ENCODE data around the gene ANXA6.

ANXA6 gene

GRCh38 chr5:151186538-151186937 lies 29.0 kb upstream of the ANXA6 start:
- no peak for TF ChIP-seq CTCF (IDR thresholded peaks at IDR 0.05; ENCODE audit: insufficient read depth, low read depth, low read length, missing control alignments)

GRCh38 chr5:151186052-151186451 lies 28.5 kb upstream of the ANXA6 start:
- DNase-seq (ENCODE audit: low read depth): no peak
- TF ChIP-seq CTCF (IDR thresholded peaks at IDR 0.05; ENCODE audit: insufficient read depth, low read depth, low read length, missing control alignments): no peak
- no peak overlapping the region for H3K4me3 ChIP-seq (ENCODE audit: low read depth, low read length)

More at GRCh38 chr5:151186538-151186937, 29.0 kb upstream of the ANXA6 start:
- no peak for DNase-seq (ENCODE audit: low read depth)
- no peak overlapping the region for H3K4me3 ChIP-seq (ENCODE audit: low read depth, low read length)

- TF ChIP-seq CTCF (IDR thresholded peaks at IDR 0.05; ENCODE audit: insufficient read depth, low read depth, low read length, missing control alignments): no peak
- no peak overlapping the region for H3K4me3 ChIP-seq (ENCODE audit: low read depth, low read length)
- DNase-seq (ENCODE audit: low read depth): no peak
These were observed 26.9 kb upstream of the ANXA6 start for GRCh38 chr5:151184316-151185042.

DNA sequence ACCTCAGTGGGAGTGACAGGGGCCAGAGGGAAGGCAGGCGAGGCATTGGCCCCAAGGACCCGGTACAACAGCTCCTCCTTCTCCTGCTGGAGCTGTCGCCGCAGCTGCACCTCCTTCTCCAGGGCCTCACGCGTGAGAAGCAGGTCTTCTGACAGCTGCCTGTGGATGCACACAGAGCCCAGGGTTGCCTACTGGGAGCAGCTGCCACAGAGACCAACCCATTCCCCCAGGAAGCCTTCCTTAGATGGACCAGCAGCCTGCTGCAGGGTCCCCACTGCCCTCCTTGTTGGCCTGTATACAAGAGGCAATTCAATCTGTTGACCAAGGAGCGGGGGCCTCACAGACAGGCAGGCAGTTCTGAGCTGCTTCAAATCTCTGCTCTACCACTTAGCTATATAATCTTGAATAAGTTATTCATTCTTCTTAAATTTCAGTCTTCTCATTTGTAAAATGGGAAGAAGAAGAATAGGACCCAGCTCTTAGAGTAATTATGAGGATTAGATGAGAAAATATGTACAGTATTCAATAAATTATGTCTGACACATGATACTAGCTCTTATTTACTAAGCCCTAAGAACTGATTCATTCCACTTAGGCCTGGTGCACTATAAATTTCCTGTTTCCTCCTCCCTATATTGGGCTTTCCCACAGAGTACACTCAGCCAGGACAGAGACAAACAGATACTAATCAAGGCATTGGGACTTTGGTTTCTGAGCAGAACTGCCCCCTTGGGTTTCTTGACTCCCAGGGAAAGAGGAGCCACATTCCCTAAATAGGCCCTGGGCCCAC lies 26.1 kb upstream of the ANXA6 start:
- TF ChIP-seq CTCF (IDR thresholded peaks at IDR 0.05; ENCODE audit: insufficient read depth, low read depth, low read length, missing control alignments): no peak
- no peak overlapping the region for H3K4me3 ChIP-seq (ENCODE audit: low read depth, low read length)
- no peak for DNase-seq (ENCODE audit: low read depth)

DNA sequence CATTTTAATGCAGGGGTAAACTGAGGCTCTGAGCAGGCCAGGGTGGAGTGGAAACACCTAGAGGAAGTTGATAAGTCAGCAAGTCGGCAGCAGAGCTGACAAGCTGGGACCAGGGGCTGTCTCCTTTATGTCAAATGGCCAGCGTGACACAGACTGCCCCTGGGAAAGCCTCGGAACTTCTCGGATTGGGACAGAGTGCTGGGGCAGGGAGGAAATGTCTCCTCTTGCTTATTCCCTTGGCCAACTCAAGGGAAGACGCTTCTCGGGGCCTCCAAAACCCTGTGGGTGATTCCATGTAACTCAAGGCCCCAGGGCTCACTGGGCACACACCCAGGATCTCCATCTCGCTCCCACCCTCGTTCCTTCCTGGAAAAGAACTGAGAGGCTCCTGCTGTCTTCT lies 25.4 kb upstream of the ANXA6 start:
- DNase-seq (ENCODE audit: low read depth): no peak
- TF ChIP-seq CTCF (IDR thresholded peaks at IDR 0.05; ENCODE audit: insufficient read depth, low read depth, low read length, missing control alignments): no peak
- H3K4me3 ChIP-seq (ENCODE audit: low read depth, low read length): no peak overlapping the region

- no peak for TF ChIP-seq CTCF (IDR thresholded peaks at IDR 0.05; ENCODE audit: insufficient read depth, low read depth, low read length, missing control alignments)
- H3K4me3 ChIP-seq (ENCODE audit: low read depth, low read length): no peak overlapping the region
- no peak for DNase-seq (ENCODE audit: low read depth)
These were observed 24.9 kb upstream of the ANXA6 start for GRCh38 chr5:151182524-151182900.

Measured in GM12865 (cell line).